Breast epithelium (tissue), 3 donors: ENCODE measurements around the gene CHPF.

Experiments used
- CTCF ChIP-seq, 3 donors: fragments of 450-650 bp; IDR thresholded peaks; one replicate each; pipeline ENCODE4 v1.5.1; 2016 to 2017; ENCODE audit warnings: antibody characterized with exemption in 3 of 3, mild to moderate bottlenecking in 3 of 3, moderate library complexity in 3 of 3
- POLR2A ChIP-seq: fragments of 450-650 bp; IDR thresholded peaks from one replicate; pipeline ENCODE4 v1.6.1; 2016; ENCODE audit warnings: antibody characterized with exemption, mild to moderate bottlenecking, moderate library complexity

GRCh38 chr2:219490186-219490585 is 53.4 kb downstream of the CHPF start:
- no peak for TF ChIP-seq POLR2A
- TF ChIP-seq CTCF (IDR thresholded peaks at IDR 0.05), result no peak
